ENCODE data around the gene DPPA2.

The DPPA2 gene

DNA sequence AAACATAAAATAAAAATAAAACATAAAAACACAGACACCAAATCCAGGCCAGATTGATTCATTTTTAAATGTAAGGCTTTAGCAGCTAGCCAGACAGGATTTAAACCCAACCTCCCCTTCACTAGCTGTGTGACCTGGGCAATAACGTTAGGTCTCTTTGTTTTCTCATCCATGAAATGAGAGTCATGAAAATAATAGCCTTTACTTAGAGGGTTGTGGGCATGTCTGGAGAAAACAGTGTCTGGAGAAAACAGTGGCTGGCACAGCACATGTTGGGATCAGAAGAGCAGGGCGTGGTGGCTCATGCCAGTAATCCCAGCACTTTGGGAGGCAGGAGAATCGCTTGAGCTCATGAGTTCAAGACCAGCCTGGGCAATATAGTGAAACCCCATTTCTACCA, 22.9 kb upstream of the DPPA2 start:
- peaks cover 0 to 2% of the 10 kb centered on the region in 2 donors for H3K9me3 Mint-ChIP-seq
- no peak overlapping the region for H3K27ac Mint-ChIP-seq
- peaks cover 3 to 10% of the 10 kb centered on the region in 2 donors for H3K4me1 Mint-ChIP-seq (ENCODE audit: low read depth in 2 of 2)
- no peaks in the 10 kb centered on the region for H3K36me3 Mint-ChIP-seq (ENCODE audit: insufficient read depth)
- DNase-seq (no peak), ATAC-seq (replicated peaks) (no peak)
- peaks cover 19 to 36% of the 10 kb centered on the region in 2 donors for H3K27me3 Mint-ChIP-seq
- no peak overlapping the region for H3K4me3 Mint-ChIP-seq

DNA sequence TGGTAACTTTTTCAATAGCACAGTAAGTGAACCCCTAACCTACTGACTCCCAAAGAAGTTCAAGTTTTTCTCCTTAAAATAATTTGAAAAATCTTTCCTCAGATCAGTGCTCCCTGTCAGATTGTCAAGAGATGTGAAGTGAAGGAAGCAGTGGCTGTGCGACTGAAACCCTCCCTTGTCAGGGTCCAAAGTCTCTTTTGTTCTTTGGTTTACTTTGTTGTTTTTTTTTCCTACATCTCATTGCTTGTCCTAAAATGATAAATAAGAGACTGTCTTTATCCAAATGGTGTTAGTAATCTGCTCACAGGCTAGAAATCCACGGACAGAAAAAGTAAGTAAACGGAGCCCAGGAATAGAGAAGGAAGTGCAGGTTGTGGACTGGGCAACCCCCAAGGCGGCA, 22.0 kb upstream of the DPPA2 start:
- no peak for DNase-seq
- Mint-ChIP-seq H3K27ac (no peak overlapping the region), H3K36me3 (ENCODE audit: insufficient read depth) (no peaks in the 10 kb centered on the region), H3K9me3 (peaks cover 0 to 2% of the 10 kb centered on the region in 2 donors), H3K27me3 (peaks cover 24 to 29% of the 10 kb centered on the region in 2 donors), H3K4me1 (ENCODE audit: low read depth in 2 of 2) (peaks cover 3 to 10% of the 10 kb centered on the region in 2 donors), H3K4me3 (no peak overlapping the region)
- ATAC-seq (replicated peaks), result no peak

DNA sequence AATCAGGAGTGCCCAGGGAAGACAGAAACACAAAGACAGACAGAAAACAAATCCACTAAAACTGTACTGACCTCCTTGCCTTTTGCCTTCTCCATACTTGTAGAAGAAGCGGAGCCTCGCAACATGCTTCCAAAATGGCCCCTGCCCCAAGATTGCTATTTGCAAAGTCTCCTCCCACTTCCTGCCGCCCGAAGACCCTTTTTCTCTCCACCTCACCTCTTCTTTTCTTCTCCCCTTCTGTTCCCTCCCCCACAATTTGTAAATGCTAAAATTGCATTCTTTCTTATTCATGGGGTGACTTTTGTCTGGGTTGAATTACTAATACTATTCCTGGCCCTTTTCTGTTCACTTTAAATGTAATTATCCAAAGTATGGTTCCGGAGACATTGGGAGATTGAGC, 21.1 kb upstream of the DPPA2 start, which contains the start of gene DPPA4:
Gene DPPA4, minus strand, starts transcription at position 154 of the 400 bp plus-strand sequence. Its CDS starts 29 bp downstream, at position 125.
- no peaks in the 10 kb centered on the region for H3K36me3 Mint-ChIP-seq (ENCODE audit: insufficient read depth)
- peak within 1 kb of the TSS; percentile 56 to 70 for H3K4me3 Mint-ChIP-seq
- peaks cover 0 to under 1% of the 10 kb centered on the region in 2 donors for H3K9me3 Mint-ChIP-seq
- ATAC-seq (replicated peaks) (no peak), DNase-seq (no peak)
- peaks cover 3 to 10% of the 10 kb centered on the region in 2 donors for H3K4me1 Mint-ChIP-seq (ENCODE audit: low read depth in 2 of 2)
- H3K27ac Mint-ChIP-seq, result no peak within 1 kb of the TSS
- peaks cover 24 to 29% of the 10 kb centered on the region in 2 donors for H3K27me3 Mint-ChIP-seq

DNA sequence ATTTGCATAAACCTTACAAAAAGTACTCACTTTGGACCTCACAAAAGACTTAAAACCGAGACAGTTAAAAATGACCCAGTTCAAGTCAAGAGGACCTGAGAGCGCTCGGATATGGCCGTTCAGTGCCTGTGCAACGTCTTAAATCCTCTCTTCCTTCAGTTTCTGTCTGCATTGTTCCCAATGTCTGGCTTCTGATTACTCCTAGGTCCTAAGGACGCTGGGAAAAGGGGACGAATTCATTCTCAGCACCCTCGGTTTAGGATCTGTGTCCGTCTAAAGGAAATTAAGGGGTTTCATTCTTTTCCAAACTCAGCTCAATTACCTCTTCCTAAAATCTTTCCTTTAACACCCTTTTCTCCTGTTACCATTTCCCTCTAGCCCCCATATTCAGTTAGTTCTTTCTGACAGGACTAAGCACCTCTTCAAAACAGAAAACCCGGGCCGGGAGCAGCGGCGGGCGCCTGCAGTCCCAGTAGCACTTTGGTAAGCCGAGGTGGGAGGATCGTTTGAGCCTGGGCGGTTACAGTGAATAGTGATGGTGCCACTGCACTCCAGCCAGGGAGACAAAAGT, 20.1 kb upstream of the DPPA2 start:
- DNase-seq, result no peak
- Mint-ChIP-seq H3K27ac (no peak overlapping the region), H3K4me1 (ENCODE audit: low read depth in 2 of 2) (peaks cover 3 to 10% of the 10 kb centered on the region in 2 donors), H3K36me3 (ENCODE audit: insufficient read depth) (no peaks in the 10 kb centered on the region), H3K27me3 (peaks cover 24 to 29% of the 10 kb centered on the region in 2 donors), H3K4me3 (peak overlapping the region; percentile 56 to 70), H3K9me3 (no peaks in the 10 kb centered on the region)
- no peak for ATAC-seq (replicated peaks)

DNA sequence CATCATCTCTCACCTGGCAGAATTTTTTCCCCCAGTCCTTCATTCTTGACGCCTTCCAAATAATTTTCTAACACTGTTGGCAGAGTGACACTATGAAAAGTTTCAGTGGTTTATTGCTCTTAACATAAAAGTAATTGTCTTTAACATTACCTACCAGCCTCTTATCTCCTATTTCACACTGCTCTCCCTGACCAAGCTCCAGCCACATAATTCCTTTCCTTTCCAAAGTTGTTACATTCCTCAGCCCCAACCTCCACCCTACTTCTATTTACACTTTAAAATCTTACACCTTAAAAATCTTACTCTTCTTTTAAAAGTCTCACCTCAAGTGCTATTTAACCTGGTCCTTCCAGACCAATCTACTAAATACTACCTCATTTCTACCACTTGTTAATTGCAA, 18.3 kb upstream of the DPPA2 start:
- Mint-ChIP-seq H3K36me3 (ENCODE audit: insufficient read depth) (no peaks in the 10 kb centered on the region), H3K27me3 (peaks cover 24 to 33% of the 10 kb centered on the region in 2 donors), H3K9me3 (no peaks in the 10 kb centered on the region), H3K4me1 (ENCODE audit: low read depth in 2 of 2) (peaks cover 3 to 10% of the 10 kb centered on the region in 2 donors), H3K4me3 (no peak overlapping the region), H3K27ac (no peak overlapping the region)
- ATAC-seq (replicated peaks) (no peak), DNase-seq (no peak)

DNA sequence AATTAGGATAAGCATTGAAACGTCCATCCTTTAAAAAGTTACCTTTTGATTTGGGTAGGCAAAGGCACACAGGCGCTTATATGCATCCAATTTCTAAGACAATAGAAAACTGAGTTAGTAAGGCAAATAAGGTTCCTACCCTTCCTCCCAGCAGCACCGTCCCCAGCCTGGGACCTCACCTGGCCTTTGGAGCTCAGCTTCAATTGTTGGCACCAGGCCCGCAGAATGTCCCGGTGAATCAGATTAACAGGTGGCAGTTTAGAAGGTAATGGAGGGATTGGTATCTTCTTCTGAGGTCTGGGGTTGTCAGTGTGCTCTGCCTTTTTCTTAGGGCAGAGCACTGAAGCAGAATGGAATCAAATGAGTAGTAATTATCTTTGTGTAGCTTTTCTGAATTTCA, 15.4 kb upstream of the DPPA2 start:
- Mint-ChIP-seq H3K9me3 (no peaks in the 10 kb centered on the region), H3K4me3 (no peak overlapping the region), H3K27ac (no peak overlapping the region), H3K27me3 (peaks cover 18 to 26% of the 10 kb centered on the region in 2 donors), H3K36me3 (ENCODE audit: insufficient read depth) (no peaks in the 10 kb centered on the region), H3K4me1 (ENCODE audit: low read depth in 2 of 2) (peaks cover 3 to 4% of the 10 kb centered on the region in 2 donors)
- DNase-seq, result no peak
- ATAC-seq (replicated peaks), result no peak

DNA sequence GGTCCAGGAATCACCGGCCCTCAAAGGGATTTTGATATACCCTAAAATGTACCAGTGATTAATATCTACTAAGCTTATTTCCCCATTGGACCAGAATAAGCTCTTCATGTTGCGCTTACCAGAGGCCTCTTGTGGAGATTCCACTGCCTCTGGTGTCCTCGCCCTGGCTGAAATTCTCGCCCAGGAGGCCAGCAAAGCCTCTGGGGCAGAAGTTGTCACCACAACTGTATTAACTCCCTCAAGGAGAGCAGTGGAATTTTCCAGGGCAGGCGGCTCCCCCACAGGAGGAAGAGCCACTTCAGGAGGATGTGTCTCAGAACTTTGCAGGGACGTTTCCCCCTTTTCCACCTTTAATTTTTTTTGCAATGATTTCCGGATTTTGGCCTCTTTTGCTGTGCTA, 14.1 kb upstream of the DPPA2 start:
- H3K4me1 Mint-ChIP-seq (ENCODE audit: low read depth in 2 of 2), result no peaks in the 10 kb centered on the region
- DNase-seq (no peak), ATAC-seq (replicated peaks) (no peak)
- no peak overlapping the region for H3K4me3 Mint-ChIP-seq
- peaks cover 12 to 20% of the 10 kb centered on the region in 2 donors for H3K27me3 Mint-ChIP-seq
- no peak overlapping the region for H3K27ac Mint-ChIP-seq
- H3K36me3 Mint-ChIP-seq (ENCODE audit: insufficient read depth), result no peaks in the 10 kb centered on the region
- no peaks in the 10 kb centered on the region for H3K9me3 Mint-ChIP-seq

DNA sequence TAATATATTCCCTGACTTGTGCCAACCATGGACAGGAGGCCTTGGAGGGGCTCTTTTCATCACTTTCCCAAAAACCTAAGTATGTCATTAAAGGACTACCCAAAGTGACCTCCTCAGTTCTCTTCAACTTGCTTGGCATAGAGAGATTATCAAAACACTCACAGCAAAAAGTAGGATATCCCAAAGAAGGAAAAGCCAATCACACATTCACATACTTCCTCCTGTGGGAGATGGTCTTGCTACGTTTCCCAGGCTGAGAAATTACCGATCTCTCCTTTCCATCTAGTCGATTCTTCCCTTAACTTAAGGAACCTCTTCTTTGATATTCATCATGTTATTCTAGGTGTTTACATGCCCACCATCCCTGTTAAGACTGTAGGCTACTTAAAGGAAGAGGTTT, 11.9 kb upstream of the DPPA2 start:
- DNase-seq (no peak), ATAC-seq (replicated peaks) (no peak)
- Mint-ChIP-seq H3K4me1 (ENCODE audit: low read depth in 2 of 2) (no peaks in the 10 kb centered on the region), H3K27ac (no peak overlapping the region), H3K9me3 (no peaks in the 10 kb centered on the region), H3K27me3 (peaks cover 6 to 20% of the 10 kb centered on the region in 2 donors), H3K36me3 (ENCODE audit: insufficient read depth) (no peaks in the 10 kb centered on the region), H3K4me3 (no peak overlapping the region)

DNA sequence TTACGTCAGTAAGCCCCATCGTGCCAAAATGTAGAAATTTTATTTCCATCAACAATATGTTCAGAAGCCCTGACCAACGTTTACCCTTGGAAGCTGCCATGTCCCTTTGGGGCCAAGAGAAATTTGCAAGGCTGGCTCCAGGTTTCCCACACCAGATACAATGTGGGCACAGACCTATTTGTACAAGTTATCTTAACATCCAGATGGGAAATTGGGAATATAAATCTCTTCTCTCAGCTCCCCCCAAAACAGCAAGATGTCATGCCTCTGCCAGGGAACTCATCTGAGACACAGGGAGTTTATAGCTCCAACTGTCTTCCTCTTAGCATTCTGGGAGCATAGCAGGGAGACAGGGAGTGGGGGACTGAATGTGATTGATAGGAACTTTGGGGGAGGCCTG, 9.3 kb upstream of the DPPA2 start:
- peaks cover 6 to 20% of the 10 kb centered on the region in 2 donors for H3K27me3 Mint-ChIP-seq

DNA sequence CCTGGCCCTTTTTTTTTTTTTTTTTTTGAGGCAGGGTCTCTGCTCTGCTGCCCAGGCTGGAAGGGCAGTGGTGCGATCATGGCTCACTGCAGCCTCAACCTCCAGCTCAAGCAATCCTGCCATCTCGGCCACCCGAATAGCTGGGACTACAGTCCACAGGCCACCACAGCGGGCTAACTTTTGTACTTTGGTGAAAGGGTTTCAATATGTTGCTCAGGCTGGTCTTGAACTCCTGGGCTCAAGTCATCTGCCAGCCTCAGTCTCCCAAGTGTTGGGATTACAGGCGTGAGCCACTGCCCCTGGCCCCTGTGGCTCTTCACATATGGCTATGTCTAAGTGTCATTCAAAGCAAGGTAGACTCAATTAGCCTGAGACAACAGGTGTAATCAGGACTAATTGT, 8.8 kb upstream of the DPPA2 start:
- peaks cover 6 to 20% of the 10 kb centered on the region in 2 donors for H3K27me3 Mint-ChIP-seq
- H3K9me3 Mint-ChIP-seq, result no peaks in the 10 kb centered on the region
- DNase-seq, result no peak
- no peaks in the 10 kb centered on the region for H3K4me1 Mint-ChIP-seq (ENCODE audit: low read depth in 2 of 2)
- no peaks in the 10 kb centered on the region for H3K36me3 Mint-ChIP-seq (ENCODE audit: insufficient read depth)
- H3K27ac Mint-ChIP-seq, result no peak overlapping the region
- no peak for ATAC-seq (replicated peaks)
- H3K4me3 Mint-ChIP-seq, result no peak overlapping the region

More for the DNA sequence above, 9.3 kb upstream of the DPPA2 start:
- DNase-seq (no peak), ATAC-seq (replicated peaks) (no peak)
- Mint-ChIP-seq H3K27ac (no peak overlapping the region), H3K4me3 (no peak overlapping the region), H3K36me3 (ENCODE audit: insufficient read depth) (no peaks in the 10 kb centered on the region), H3K9me3 (no peaks in the 10 kb centered on the region), H3K4me1 (ENCODE audit: low read depth in 2 of 2) (no peaks in the 10 kb centered on the region)

DNA sequence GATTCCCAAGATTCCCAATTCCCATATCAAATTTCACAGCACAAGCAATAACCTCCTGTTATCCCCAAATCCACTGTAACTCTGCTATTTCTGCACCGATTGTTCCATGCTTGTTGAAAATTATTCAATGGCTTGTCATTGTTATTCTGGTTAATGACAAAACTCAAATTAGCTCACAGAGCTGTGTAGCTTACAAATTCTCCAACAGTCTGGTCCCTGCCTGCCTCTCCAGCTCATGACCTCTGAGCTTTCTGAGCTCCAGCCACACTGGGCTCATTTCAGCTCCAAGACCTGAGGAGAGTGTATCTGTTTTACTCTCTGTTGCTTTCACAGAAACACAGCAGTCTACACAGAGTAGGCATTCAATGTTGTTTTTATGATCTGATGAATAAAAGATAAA, 3.3 kb downstream of the DPPA2 start:
- Mint-ChIP-seq H3K4me3 (no peak overlapping the region), H3K4me1 (ENCODE audit: low read depth in 2 of 2) (no peaks in the 10 kb centered on the region), H3K9me3 (no peaks in the 10 kb centered on the region), H3K36me3 (ENCODE audit: insufficient read depth) (no peaks in the 10 kb centered on the region), H3K27ac (no peak overlapping the region), H3K27me3 (no peaks in the 10 kb centered on the region)
- DNase-seq (no peak), ATAC-seq (replicated peaks) (no peak)

DNA sequence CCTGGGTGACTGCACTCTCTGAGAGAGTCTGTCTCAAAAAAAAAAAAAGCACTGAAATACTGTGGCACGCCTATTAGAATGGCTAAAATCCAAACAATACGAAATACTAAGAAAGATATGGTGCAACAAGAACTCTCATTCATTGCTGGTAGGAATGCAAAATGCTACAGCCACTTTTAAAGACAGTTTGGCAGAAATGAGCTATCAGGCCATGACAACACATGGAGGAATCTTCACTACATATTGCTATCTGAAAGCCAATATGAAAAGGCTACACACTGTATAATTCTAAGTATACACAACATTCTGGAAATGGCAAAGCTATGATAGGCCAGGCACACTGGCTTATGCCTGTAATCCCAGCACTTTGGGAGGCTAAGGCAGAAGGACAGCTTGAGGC, 18.8 kb downstream of the DPPA2 start:
- ATAC-seq (replicated peaks), result no peak
- H3K27me3 Mint-ChIP-seq, result no peaks in the 10 kb centered on the region
- no peak for DNase-seq
- H3K4me3 Mint-ChIP-seq, result no peak overlapping the region
- H3K9me3 Mint-ChIP-seq, result no peaks in the 10 kb centered on the region
- no peaks in the 10 kb centered on the region for H3K4me1 Mint-ChIP-seq (ENCODE audit: low read depth in 2 of 2)
- H3K27ac Mint-ChIP-seq, result no peak overlapping the region
- H3K36me3 Mint-ChIP-seq (ENCODE audit: insufficient read depth), result no peaks in the 10 kb centered on the region

DNA sequence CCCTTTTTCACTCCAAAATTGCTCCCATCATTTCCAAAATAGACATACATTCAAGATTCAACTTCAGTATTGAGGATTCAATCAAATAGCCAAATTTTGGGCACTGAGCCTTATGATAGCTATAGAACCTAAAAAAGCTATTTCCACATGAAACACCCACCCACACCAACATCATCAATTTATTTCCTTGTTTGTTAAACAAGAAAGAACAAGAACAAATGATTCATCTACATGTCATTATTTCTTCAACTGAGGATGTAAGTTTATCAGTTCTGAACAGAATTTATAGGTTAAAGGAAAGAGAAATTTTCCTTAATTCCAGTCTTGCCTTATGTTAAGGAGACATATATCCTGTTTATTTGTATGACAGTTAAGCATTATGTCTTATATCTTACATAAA, 32.2 kb downstream of the DPPA2 start:
- Mint-ChIP-seq H3K4me3 (no peak overlapping the region), H3K27me3 (no peaks in the 10 kb centered on the region), H3K4me1 (ENCODE audit: low read depth in 2 of 2) (no peaks in the 10 kb centered on the region), H3K27ac (no peak overlapping the region), H3K9me3 (peaks cover 0 to 2% of the 10 kb centered on the region in 2 donors), H3K36me3 (ENCODE audit: insufficient read depth) (no peaks in the 10 kb centered on the region)
- DNase-seq (no peak), ATAC-seq (replicated peaks) (no peak)

DNA sequence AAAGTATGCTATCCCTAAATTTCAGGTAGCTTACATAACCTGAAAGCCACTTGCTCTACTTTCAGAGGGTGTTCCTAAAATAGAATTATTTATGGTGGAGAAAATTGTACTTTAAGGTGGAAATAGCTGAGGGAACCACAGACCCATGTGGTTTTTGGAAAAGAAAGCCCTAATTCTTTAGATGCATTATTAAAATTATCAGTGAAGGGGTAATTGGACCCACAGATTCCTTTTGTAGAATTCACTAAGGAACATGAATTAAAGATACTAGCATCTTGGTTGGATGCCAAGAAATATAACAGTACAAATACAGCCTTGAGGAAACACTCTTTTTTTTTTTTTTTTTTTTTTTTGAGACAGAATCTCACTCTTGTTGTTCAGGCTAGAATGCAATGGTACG, 37.8 kb downstream of the DPPA2 start:
- Mint-ChIP-seq H3K36me3 (ENCODE audit: insufficient read depth) (no peaks in the 10 kb centered on the region), H3K27ac (no peak overlapping the region), H3K9me3 (peaks cover 0 to 2% of the 10 kb centered on the region in 2 donors), H3K4me1 (ENCODE audit: low read depth in 2 of 2) (no peaks in the 10 kb centered on the region), H3K27me3 (no peaks in the 10 kb centered on the region), H3K4me3 (no peak overlapping the region)
- ATAC-seq (replicated peaks) (no peak), DNase-seq (no peak)
